ENCODE results near the gene THRA. TPM values are rescaled to one million over a fixed set of nuclear protein-coding genes. Genes with fewer than 3 reads are reported as not detected.

Gene THRA
- total RNA-seq, 1 donor from 2014 or later, result 5.4 TPM

DNA sequence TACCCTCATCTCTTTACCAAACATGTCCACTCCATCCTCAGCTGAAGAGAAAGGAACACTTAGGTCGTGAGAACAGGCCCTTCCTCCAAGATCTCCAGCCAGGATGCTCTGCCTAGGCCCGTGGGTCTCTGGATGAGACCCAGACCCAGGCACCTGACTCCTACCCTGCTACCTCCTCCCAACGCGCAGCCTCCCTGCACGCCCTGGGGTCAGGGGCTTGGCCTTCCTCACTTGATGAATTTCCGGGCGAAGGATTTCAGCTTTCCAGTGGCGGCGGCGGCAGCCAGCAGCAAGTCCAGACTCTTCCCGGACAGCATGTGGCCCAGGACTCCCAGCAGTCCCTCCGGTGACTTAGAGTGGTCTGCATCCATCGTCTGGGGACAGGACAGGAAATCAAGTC is 34.2 kb upstream of the THRA start:
- no peak for DNase-seq (ENCODE audit: low read depth)
- TF ChIP-seq, protein P1, sequence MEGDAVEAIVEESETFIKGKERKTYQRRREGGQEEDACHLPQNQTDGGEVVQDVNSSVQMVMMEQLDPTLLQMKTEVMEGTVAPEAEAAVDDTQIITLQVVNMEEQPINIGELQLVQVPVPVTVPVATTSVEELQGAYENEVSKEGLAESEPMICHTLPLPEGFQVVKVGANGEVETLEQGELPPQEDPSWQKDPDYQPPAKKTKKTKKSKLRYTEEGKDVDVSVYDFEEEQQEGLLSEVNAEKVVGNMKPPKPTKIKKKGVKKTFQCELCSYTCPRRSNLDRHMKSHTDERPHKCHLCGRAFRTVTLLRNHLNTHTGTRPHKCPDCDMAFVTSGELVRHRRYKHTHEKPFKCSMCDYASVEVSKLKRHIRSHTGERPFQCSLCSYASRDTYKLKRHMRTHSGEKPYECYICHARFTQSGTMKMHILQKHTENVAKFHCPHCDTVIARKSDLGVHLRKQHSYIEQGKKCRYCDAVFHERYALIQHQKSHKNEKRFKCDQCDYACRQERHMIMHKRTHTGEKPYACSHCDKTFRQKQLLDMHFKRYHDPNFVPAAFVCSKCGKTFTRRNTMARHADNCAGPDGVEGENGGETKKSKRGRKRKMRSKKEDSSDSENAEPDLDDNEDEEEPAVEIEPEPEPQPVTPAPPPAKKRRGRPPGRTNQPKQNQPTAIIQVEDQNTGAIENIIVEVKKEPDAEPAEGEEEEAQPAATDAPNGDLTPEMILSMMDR (conservative IDR thresholded peaks at IDR 0.05; ENCODE audit: low read depth, low read length), result no peak
- H3K4me3 ChIP-seq (ENCODE audit: low read depth, low read length), result no peak overlapping the region

DNA sequence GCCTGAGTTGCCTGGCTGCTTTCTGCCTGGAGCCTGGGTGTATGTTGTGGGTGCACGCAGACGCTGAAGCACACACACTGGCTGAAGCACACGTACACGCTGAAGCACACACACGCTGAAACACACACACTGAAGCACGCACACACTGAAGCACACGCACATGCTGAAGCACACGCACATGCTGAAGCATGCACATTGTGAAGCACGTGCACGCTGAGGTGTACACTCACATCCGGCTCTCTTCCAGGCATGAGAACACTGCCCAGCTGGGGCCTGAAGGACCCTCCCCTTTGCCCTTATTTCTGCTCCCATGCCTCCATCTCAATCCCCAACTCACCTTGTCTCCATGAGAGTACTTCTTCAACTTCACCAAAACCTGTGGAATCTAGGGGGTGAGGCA is 31.1 kb upstream of the THRA start:
- no peak for DNase-seq (ENCODE audit: low read depth)
- TF ChIP-seq, protein P1 (conservative IDR thresholded peaks at IDR 0.05; ENCODE audit: low read depth, low read length), result no peak
- H3K4me3 ChIP-seq (ENCODE audit: low read depth, low read length), result no peak overlapping the region

DNA sequence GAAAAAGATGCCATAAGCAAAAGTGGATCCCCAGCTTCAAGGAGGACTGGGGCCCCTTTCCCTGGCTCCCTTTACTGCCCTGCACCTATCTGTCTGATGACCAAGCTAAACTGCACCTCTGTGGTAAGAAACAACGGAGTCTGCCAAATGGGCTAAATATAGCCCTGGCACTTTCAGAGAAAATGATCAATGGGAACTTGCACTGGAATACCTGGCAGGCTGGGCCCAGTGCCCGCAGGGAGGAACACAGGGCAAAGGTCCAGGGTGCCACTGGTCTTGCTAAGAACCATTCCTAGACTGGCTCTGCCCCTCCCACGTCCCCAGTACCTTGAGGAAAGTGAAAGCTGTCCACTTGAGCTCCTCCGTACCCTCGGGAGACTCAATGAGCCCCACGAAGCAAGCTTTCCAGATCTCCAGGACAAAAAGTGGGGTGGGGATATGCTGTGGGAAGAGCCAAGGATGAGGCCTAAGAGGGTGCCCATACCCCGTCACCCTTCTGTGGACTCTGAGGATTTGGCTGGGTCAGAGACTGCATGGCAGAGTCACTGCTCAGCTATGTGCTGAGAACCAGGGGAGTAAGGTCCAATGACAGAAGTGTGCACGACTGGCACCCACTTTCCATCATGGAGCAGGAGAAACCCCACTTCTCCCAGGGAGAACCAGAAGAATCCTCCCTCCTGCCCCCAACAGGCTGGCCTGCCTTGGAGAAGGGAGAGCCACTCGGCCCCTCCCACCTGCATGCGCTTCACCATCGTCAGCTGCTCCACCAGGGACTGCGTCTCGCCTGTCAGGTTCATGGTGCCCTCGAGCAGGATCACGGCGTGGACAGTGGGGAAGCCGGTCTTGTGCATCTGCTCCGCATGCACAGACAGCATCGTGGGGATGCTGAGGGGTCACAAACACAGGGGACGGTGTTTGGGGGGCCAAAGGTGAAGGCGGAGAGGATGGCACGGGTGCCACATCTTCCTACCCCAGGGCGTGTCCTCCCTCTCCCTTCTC is 30.1 kb upstream of the THRA start:
- DNase-seq (ENCODE audit: low read depth), result no peak
- TF ChIP-seq, protein P1 (conservative IDR thresholded peaks at IDR 0.05; ENCODE audit: low read depth, low read length), result no peak

GRCh38 chr17:40033339-40033738 is 29.4 kb upstream of the THRA start:
- H3K4me3 ChIP-seq (ENCODE audit: low read depth, low read length), result no peak overlapping the region
- DNase-seq (ENCODE audit: low read depth), result no peak
- TF ChIP-seq, protein P1 (conservative IDR thresholded peaks at IDR 0.05; ENCODE audit: low read depth, low read length), result no peak

More for the DNA sequence above, 30.1 kb upstream of the THRA start:
- H3K4me3 ChIP-seq (ENCODE audit: low read depth, low read length), result no peak overlapping the region

DNA sequence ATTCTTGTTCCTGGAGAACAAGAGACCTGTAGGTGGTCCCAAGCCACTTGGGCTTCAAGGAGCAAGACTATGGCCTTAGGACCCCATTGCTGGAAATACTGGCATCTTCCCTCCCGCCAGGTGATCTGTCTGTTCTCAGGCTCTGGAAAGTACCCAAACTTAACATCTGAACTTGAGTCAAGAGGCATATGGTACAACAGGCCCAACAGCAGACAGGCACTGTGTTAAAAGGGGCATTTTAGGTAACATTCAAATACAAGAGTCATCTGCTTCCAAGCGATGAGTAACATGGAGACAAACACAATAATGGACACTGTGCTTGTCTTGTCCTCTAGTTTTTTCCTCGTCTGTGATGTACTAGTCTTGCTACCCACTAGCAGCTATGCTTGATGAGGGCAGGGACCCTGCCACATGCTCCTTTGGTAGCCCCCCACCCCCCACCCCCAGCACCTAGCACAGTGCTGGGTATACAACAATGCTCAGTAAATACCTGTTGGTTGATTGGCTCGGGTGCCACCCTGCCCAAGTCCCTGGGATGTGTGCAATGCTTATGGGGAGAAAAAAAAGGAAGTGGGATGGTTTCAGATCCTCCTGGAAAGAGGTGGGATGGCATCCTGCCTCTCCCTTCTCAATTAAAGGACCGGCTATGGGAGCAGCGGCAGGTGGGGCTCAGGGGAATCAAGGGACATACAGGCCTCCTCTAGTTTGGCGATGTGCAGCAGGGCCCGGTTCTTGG is 28.2 kb upstream of the THRA start:
- TF ChIP-seq, protein P1 (conservative IDR thresholded peaks at IDR 0.05; ENCODE audit: low read depth, low read length), result no peak
- no peak for DNase-seq (ENCODE audit: low read depth)
- no peak overlapping the region for H3K4me3 ChIP-seq (ENCODE audit: low read depth, low read length)

GRCh38 chr17:40035162-40035559 is 27.6 kb upstream of the THRA start:
- no peak for DNase-seq (ENCODE audit: low read depth)
- TF ChIP-seq, protein P1 (conservative IDR thresholded peaks at IDR 0.05; ENCODE audit: low read depth, low read length), result peak; percentile 52

More at GRCh38 chr17:40035162-40035559, 27.6 kb upstream of the THRA start:
- H3K4me3 ChIP-seq (ENCODE audit: low read depth, low read length), result no peak overlapping the region
